NCI-H82 treated with DMSO at 0.1 percent for 48 hours (cell line): ENCODE results near the gene GATAD2A.
"Not testable (repeated sequence)": the region's sequence is repeated elsewhere in the genome, so short reads cannot be mapped to it uniquely, and the experiment has no call there.

Experiments used
- DNase-seq: peaks from one replicate; lab custom pipeline; 2025; ENCODE audit not compliant: unreplicated experiment; lab: John Stamatoyannopoulos, UW

Gene GATAD2A

GRCh38 chr19:19463348-19464117 is 58.1 kb downstream of the GATAD2A start:
- no peak for DNase-seq

DNA sequence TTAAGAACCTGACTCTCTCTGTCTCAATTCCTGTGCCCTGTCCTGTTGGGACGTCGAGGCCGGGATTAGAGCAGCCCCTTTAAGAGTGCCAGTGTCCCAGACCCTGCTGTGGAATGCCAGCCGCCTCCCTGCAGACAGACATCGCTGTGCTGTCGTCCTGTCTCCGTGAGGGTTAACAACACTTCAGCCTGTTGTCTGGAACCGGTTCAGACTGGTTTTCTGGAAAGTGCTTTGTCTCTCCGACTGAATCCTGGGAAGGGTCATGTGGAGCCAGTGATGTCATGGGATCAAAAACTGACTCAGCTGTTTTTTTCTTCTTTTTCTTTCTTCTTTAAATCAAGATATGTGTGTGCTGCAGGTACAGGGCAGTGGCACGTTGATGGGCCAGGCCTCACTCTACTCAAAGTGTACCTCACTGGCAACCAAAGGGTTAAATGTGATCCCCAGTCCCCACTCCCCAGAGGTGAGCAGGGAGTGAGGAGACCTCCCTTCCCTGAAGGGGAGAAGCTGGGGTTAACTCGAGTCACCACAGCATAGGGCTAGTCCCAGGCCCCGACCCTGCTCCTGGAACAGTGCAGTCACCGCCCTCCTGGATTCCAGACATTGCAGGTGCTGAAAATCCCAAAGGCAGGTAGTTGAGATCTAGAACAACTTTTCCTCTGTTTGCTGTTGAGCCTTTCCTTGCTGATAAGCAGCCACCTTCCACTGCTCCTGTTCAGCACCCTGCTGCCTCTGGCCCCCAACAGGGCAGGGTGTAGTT is 59.0 kb downstream of the GATAD2A start:
- no peak for DNase-seq

DNA sequence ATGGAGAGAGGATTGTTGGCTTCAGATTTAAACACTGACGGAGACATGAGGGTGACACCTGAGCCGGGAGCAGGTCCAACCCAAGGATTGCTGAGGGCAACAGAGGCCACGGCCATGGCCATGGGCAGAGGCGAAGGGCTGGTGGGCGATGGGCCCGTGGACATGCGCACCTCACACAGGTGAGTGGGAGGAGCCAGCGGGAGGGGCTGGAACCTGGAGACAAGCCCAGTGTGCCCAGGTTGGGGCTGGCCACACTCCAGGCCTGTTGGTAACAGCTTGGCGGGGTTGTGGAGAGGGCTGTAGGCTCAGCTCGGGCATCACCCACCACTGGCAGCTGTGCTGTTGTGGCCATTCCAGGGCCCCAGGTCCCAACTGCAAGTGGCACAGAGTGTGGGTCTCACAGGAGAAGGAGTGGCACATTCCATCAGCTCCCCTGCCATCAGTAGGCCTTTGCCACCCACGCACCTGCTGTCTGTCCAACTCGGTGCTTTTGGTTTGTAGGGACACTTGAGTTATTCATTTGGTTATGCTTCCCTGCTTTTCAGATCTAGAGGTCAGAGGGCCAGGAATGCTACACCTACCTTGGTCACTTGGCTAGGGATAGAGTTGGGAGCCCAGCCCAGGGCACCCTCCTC is 60.1 kb downstream of the GATAD2A start:
- DNase-seq, result no peak

- DNase-seq, result no peak
Measured at GRCh38 chr19:19466201-19466600, 60.7 kb downstream of the GATAD2A start.

- no peak for DNase-seq
Measured at GRCh38 chr19:19468424-19469050, 63.1 kb downstream of the GATAD2A start.

- no peak for DNase-seq
Measured at GRCh38 chr19:19470579-19470978, 65.1 kb downstream of the GATAD2A start.

GRCh38 chr19:19471682-19472081 is 66.2 kb downstream of the GATAD2A start:
- DNase-seq, result no peak

- not testable (repeated sequence) for DNase-seq
Measured at GRCh38 chr19:19472106-19472505, 66.6 kb downstream of the GATAD2A start.

- DNase-seq, result no peak
Measured at GRCh38 chr19:19475015-19475765, 69.7 kb downstream of the GATAD2A start.

GRCh38 chr19:19475849-19476828 is 70.7 kb downstream of the GATAD2A start:
- no peak for DNase-seq

GRCh38 chr19:19477705-19478383 is 72.4 kb downstream of the GATAD2A start:
- DNase-seq, result no peak

DNA sequence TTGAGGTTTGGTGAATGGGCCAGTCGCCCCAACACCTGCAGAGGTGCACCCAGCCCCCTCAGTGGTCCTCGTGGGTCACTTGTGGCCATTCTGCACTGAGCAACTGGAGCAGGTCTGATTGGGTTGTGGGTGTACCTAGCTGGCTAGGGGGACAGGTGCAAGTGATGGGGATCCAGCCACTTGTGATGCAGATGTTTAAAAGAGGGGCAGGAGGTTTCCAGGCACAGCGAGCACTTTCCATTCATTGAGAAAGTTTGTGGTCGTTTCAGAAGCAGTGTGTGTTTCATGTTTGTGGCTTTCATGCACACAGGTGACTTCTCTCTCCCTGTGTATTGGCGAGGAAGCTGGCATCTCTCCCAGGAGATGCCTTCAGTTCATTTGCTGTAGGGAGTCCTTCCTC is 75.2 kb downstream of the GATAD2A start:
- no peak for DNase-seq

- no peak for DNase-seq
Measured at GRCh38 chr19:19482809-19483596, 77.5 kb downstream of the GATAD2A start.

DNA sequence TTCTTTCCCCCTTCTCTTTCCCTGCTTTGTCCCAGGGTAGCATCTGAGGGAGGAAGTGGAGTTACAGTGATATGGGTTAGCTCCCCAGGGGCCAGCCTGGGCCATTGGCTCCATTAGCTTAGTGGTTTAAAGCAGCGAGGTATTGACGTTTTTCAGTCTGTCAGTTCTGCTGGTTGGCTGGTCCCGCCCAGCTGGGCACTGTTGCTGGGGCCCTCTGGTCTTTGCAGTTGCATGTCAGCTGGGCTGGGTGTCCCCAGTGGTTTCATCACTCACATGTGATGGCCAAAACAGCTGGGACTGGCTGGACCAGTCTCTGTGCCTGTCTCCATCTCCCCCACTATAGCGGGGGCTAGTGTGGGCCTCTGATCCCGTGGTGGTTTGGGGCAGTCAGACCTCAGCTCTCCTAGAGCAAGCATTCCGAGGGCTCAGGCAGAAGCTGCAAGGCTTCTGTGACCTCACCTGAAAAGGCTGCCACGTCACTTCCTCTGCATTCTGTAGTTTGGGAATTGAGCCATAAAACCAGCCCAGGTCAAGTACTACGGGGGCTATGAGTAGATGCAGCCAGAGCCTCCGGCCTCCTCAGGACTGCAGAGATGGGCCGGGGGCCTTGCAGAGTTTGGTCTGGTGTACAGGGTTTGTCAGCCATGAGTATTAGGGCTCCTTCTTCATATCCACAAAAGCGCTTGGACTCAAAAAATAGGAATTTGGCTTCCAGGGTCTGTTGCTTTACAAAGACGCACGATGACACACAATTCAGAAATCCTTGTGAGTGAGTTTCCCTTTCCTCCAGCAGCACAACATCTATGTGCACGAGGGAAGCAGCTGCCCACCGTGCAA is 79.9 kb downstream of the GATAD2A start:
- DNase-seq, result no peak

DNA sequence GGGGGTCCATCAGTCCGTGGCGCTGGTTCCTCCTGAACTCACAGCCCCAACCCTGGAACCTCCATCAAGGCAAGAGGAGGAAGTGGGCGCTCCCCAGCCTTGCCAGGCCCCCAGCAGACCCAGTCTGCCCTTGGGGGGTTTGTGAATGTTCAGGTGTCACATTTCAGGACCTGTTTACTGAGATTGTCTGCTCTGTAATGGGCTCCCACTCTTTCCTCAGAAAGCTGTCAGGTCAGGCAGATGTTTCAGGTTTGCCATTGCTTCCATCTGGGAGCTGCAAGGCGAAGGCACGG is 80.5 kb downstream of the GATAD2A start:
- no peak for DNase-seq

DNA sequence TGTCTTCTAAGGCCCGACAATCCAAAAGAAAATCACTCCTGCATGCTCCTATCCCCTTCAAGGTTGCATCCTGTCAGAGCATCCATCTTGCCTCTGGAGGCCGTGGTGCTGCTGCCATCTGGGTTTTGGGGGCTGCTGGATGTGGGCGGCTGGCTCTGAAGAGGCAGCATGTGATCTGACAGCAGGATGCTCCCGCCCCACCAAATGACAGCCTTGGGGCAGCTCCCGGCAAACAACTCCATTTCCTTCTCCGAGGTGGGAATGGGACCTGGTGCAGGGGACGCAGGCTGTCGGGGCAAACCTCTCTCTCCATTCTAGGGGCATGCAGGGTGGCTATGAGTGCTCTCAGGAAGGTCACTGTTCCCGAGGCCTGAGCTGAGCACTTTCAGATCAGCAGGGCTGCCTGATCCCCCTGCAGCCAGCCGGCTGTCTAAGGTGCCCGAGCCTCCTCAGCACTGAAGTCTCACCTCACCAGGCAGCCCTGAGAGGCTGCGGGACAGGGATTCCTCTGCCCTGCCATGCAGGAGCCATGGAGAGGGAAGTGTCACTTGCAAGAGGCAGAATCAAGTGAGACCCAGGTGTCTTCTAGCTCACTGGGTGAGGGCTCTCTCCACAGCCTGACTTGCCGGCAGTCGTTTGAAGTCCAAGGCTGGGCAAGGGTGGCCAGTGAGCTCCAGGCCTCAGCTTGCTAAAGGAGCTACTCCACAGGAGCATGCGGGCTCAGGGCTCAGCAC is 81.0 kb downstream of the GATAD2A start:
- no peak for DNase-seq
